WTC11 (cell line): ENCODE measurements around the gene AGAP1. TPM values are rescaled to one million over a fixed set of nuclear protein-coding genes. Genes with fewer than 3 reads are reported as not detected.
A peak's percentile ranks its signal among the peaks of the same experiment; 100 is the strongest.

Experiments
- ATAC-seq: fragments of 200-7000 bp; cut with Tn5 transposase; 2 replicates; pipeline ENCODE4 v1.10.0; 2021; ENCODE audit warnings: mild to moderate bottlenecking, moderate library complexity
- CTCF ChIA-PET: fragments of 300-600 bp; sonication (Branson Sonifier 250); formaldehyde crosslinking; loops from one replicate; lab custom pipeline; 2021; ENCODE audit warnings: antibody characterized with exemption; lab: Charles Lee
- POLR2A ChIA-PET: fragments of 350-600 bp; sonication (Branson Sonifier 250); formaldehyde crosslinking; loops from one replicate; lab custom pipeline; 2021; ENCODE audit warnings: antibody characterized with exemption; lab: Charles Lee
- DNase-seq: peaks from one replicate; pipeline ENCODE4 v3.0.0; 2021; ENCODE audit warnings: low spot score
- H3K27ac Mint-ChIP-seq: 2 replicates; pipeline ENCODE4 v1.8.0; 2021; ENCODE audit warnings: mixed read lengths
- H3K27me3 Mint-ChIP-seq: 2 replicates; pipeline ENCODE4 v1.8.0; 2021; ENCODE audit warnings: low read depth, mild to moderate bottlenecking, moderate library complexity, mixed read lengths
- H3K36me3 Mint-ChIP-seq: 2 replicates; pipeline ENCODE4 v1.8.0; 2021; ENCODE audit warnings: mixed read lengths
- H3K4me1 Mint-ChIP-seq: 2 replicates; pipeline ENCODE4 v1.8.0; 2022; ENCODE audit warnings: mixed read lengths
- H3K4me3 Mint-ChIP-seq: 2 replicates; pipeline ENCODE4 v1.8.0; 2021; ENCODE audit warnings: mild to moderate bottlenecking, moderate library complexity, mixed read lengths
- H3K9me3 Mint-ChIP-seq: 2 replicates; pipeline ENCODE4 v1.8.0; 2021; ENCODE audit warnings: mixed read lengths
- ATF1 ChIP-seq: sonication (generic); formaldehyde crosslinking; IDR thresholded peaks from 2 replicates; pipeline ENCODE4 v1.8.1; 2023; ENCODE audit warnings: mild to moderate bottlenecking, moderate library complexity, missing genetic modification reagents
- ESRRA ChIP-seq: sonication (generic); formaldehyde crosslinking; IDR thresholded peaks from 2 replicates; pipeline ENCODE4 v1.8.1; 2022; ENCODE audit warnings: mild to moderate bottlenecking, missing genetic modification reagents, borderline replicate concordance
- ETV6 ChIP-seq: sonication (generic); formaldehyde crosslinking; IDR thresholded peaks from 2 replicates; pipeline ENCODE4 v1.8.1; 2022; ENCODE audit warnings: mild to moderate bottlenecking, missing genetic modification reagents
- FOXJ3 ChIP-seq: sonication (generic); formaldehyde crosslinking; IDR thresholded peaks from 2 replicates; pipeline ENCODE4 v1.9.0; 2021; ENCODE audit warnings: missing genetic modification reagents, mild to moderate bottlenecking, borderline replicate concordance
- GABPB1 ChIP-seq: sonication (generic); formaldehyde crosslinking; IDR thresholded peaks from 2 replicates; pipeline ENCODE4 v1.8.1; 2023; ENCODE audit warnings: mild to moderate bottlenecking, missing genetic modification reagents
- GRHL2 ChIP-seq: fragments of 250-450 bp; sonication (Bioruptor Pico); IDR thresholded peaks from 2 replicates; pipeline ENCODE4 v1.8.0; 2022; ENCODE audit warnings: mild to moderate bottlenecking, moderate library complexity; ENCODE audit not compliant: insufficient replicate concordance, severe bottlenecking
- JAZF1 ChIP-seq: fragments of 250-450 bp; sonication (Bioruptor Pico); IDR thresholded peaks from 2 replicates; pipeline ENCODE4 v1.9.0; 2021; ENCODE audit warnings: moderate library complexity, mild to moderate bottlenecking, inconsistent platforms
- JUN ChIP-seq: sonication (generic); formaldehyde crosslinking; IDR thresholded peaks from 2 replicates; pipeline ENCODE4 v1.8.0; 2023; ENCODE audit warnings: mild to moderate bottlenecking, missing genetic modification reagents
- KAT7 ChIP-seq: sonication (generic); formaldehyde crosslinking; IDR thresholded peaks from 2 replicates; pipeline ENCODE4 v1.8.1; 2023; ENCODE audit warnings: missing genetic modification reagents, mild to moderate bottlenecking, borderline replicate concordance
- MAX ChIP-seq: sonication (generic); formaldehyde crosslinking; IDR thresholded peaks from 2 replicates; pipeline ENCODE4 v1.8.0; 2022; ENCODE audit warnings: mild to moderate bottlenecking, missing genetic modification reagents
- MXD4 ChIP-seq: fragments of 250-450 bp; sonication (Bioruptor Pico); IDR thresholded peaks from 2 replicates; pipeline ENCODE4 v1.8.0; 2021; ENCODE audit warnings: mild to moderate bottlenecking, moderate library complexity, borderline replicate concordance
- MYBL2 ChIP-seq: sonication (generic); formaldehyde crosslinking; IDR thresholded peaks from 2 replicates; pipeline ENCODE4 v1.8.1; 2023; ENCODE audit warnings: mild to moderate bottlenecking, moderate library complexity, missing genetic modification reagents
- NFATC4 ChIP-seq: fragments of 250-450 bp; sonication (Bioruptor Pico); IDR thresholded peaks from 2 replicates; pipeline ENCODE4 v1.9.0; 2021; ENCODE audit warnings: mild to moderate bottlenecking
- NFE2L1 ChIP-seq: sonication (generic); formaldehyde crosslinking; IDR thresholded peaks from 2 replicates; pipeline ENCODE4 v1.8.1; 2023; ENCODE audit warnings: missing genetic modification reagents
- SP1 ChIP-seq: sonication (generic); formaldehyde crosslinking; conservative IDR thresholded peaks from 2 replicates; pipeline ENCODE4 v1.8.1; 2022; ENCODE audit warnings: missing genetic modification reagents
- TCF7 ChIP-seq: sonication (generic); formaldehyde crosslinking; IDR thresholded peaks from 2 replicates; pipeline ENCODE4 v1.8.0; 2022; ENCODE audit warnings: mild to moderate bottlenecking, low read depth, missing genetic modification reagents, moderate library complexity
- USF2 ChIP-seq: sonication (generic); formaldehyde crosslinking; IDR thresholded peaks from 2 replicates; pipeline ENCODE4 v1.8.1; 2023; ENCODE audit warnings: mild to moderate bottlenecking, missing genetic modification reagents, moderate library complexity
- ZNF396 ChIP-seq: fragments of 250-450 bp; sonication (Bioruptor Pico); IDR thresholded peaks from 2 replicates; pipeline ENCODE4 v1.8.0; 2021; ENCODE audit warnings: mild to moderate bottlenecking, moderate library complexity, borderline replicate concordance
- ZNF423 ChIP-seq: fragments of 250-450 bp; sonication (Bioruptor Pico); IDR thresholded peaks from 2 replicates; pipeline ENCODE4 v2.1.2; 2022; ENCODE audit warnings: mild to moderate bottlenecking, moderate library complexity
- total RNA-seq: library from RNA; stranded (reverse); gene quantifications from 3 replicates; pipeline ENCODE4 v1.2.3, GENCODE V29; 2021
- TF ChIP-seq, protein P1 (sequence below): sonication (generic); formaldehyde crosslinking; IDR thresholded peaks from 2 replicates; pipeline ENCODE4 v1.8.0; 2022; ENCODE audit warnings: missing genetic modification reagents
- TF ChIP-seq, protein P2 (sequence below): sonication (generic); formaldehyde crosslinking; IDR thresholded peaks from 2 replicates; pipeline ENCODE4 v1.8.0; 2023; ENCODE audit warnings: mild to moderate bottlenecking, missing genetic modification reagents
- TF ChIP-seq, protein P3 (sequence below): fragments of 250-450 bp; sonication (Bioruptor Pico); IDR thresholded peaks from 2 replicates; pipeline ENCODE4 v1.9.0; 2021; ENCODE audit warnings: mild to moderate bottlenecking, borderline replicate concordance
- TF ChIP-seq, protein P4 (sequence below): fragments of 250-450 bp; sonication (Bioruptor Pico); conservative IDR thresholded peaks from 2 replicates; pipeline ENCODE4 v1.9.0; 2021; ENCODE audit warnings: mild to moderate bottlenecking

The AGAP1 gene
- total RNA-seq, 1 experiment from 2014 or later, result 49.3 TPM

DNA sequence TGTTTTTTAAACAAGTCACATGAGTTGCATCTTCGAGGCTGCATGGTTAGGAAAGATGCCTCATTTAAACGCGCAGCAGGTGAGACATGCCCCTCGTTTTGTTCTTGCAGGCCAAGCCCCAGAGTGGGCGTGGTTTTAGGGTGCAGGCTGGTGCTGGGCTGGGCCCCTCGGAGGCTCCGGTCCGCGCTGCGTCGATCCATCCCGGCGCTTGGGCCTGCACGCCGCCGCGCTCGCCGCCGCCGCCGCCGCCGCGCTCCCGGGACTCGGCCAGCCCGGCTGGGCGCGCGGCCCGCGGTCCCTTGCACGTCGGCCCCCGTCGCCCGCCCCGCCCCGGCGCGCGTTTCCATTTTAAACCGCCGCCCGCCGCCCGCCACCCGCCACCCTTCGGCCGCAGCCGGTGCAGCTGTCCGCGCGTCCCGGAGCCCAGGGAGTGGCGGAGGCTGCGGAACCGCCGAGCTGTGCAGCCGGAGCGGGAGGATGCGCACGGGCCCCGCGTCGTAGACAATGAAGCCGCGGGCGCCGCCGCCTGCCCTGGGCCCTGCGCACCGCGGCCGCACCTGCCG, 175.5 kb downstream of the AGAP1 start:
- ATAC-seq (peak; percentile 80), DNase-seq (peak; percentile 90)
- ChIA-PET CTCF (interaction anchor here (1.7 to 2.9 kb wide), 3 partner anchors 26 to 77 kb away, joined by 5 to 22 read pairs (median 16); no protein-coding TSS in a partner anchor), POLR2A (no interaction called here)
- Mint-ChIP-seq H3K4me3 (peak overlapping the region; percentile 65), H3K9me3 (no peaks in the 10 kb centered on the region), H3K4me1 (peaks cover 68% of the 10 kb centered on the region), H3K36me3 (no peaks in the 10 kb centered on the region), H3K27me3 (peaks cover 14% of the 10 kb centered on the region), H3K27ac (peak overlapping the region; percentile 87; the same call in 1 of the 2 replicates)
- TF ChIP-seq NFE2L1 (CRISPR knock-in tag) (no peak), GABPB1 (no peak), ESRRA (CRISPR knock-in tag) (no peak), GRHL2 (CRISPR knock-in tag) (no peak), NFATC4 (no peak), TCF7 (CRISPR knock-in tag) (no peak), MAX (CRISPR knock-in tag) (peak; percentile 66; the same call in 1 of the 2 replicates), MXD4 (CRISPR knock-in tag) (no peak), FOXJ3 (CRISPR knock-in tag) (no peak), JUN (CRISPR knock-in tag) (0 out of 2 replicates have a peak, but pooled peaks have one; percentile 22), ZNF423 (CRISPR knock-in tag) (no peak), SP1 (CRISPR knock-in tag) (peak; percentile 87), JAZF1 (CRISPR knock-in tag) (no peak), ATF1 (CRISPR knock-in tag) (no peak), USF2 (CRISPR knock-in tag) (peak; percentile 32), KAT7 (CRISPR knock-in tag) (no peak), ZNF396 (CRISPR knock-in tag) (no peak), ETV6 (peak; percentile 75), MYBL2 (peak; percentile 64; the same call in 1 of the 2 replicates)
- TF ChIP-seq, protein P1, sequence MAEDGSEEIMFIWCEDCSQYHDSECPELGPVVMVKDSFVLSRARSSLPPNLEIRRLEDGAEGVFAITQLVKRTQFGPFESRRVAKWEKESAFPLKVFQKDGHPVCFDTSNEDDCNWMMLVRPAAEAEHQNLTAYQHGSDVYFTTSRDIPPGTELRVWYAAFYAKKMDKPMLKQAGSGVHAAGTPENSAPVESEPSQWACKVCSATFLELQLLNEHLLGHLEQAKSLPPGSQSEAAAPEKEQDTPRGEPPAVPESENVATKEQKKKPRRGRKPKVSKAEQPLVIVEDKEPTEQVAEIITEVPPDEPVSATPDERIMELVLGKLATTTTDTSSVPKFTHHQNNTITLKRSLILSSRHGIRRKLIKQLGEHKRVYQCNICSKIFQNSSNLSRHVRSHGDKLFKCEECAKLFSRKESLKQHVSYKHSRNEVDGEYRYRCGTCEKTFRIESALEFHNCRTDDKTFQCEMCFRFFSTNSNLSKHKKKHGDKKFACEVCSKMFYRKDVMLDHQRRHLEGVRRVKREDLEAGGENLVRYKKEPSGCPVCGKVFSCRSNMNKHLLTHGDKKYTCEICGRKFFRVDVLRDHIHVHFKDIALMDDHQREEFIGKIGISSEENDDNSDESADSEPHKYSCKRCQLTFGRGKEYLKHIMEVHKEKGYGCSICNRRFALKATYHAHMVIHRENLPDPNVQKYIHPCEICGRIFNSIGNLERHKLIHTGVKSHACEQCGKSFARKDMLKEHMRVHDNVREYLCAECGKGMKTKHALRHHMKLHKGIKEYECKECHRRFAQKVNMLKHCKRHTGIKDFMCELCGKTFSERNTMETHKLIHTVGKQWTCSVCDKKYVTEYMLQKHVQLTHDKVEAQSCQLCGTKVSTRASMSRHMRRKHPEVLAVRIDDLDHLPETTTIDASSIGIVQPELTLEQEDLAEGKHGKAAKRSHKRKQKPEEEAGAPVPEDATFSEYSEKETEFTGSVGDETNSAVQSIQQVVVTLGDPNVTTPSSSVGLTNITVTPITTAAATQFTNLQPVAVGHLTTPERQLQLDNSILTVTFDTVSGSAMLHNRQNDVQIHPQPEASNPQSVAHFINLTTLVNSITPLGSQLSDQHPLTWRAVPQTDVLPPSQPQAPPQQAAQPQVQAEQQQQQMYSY, result peak; percentile 98
- TF ChIP-seq, protein P2, sequence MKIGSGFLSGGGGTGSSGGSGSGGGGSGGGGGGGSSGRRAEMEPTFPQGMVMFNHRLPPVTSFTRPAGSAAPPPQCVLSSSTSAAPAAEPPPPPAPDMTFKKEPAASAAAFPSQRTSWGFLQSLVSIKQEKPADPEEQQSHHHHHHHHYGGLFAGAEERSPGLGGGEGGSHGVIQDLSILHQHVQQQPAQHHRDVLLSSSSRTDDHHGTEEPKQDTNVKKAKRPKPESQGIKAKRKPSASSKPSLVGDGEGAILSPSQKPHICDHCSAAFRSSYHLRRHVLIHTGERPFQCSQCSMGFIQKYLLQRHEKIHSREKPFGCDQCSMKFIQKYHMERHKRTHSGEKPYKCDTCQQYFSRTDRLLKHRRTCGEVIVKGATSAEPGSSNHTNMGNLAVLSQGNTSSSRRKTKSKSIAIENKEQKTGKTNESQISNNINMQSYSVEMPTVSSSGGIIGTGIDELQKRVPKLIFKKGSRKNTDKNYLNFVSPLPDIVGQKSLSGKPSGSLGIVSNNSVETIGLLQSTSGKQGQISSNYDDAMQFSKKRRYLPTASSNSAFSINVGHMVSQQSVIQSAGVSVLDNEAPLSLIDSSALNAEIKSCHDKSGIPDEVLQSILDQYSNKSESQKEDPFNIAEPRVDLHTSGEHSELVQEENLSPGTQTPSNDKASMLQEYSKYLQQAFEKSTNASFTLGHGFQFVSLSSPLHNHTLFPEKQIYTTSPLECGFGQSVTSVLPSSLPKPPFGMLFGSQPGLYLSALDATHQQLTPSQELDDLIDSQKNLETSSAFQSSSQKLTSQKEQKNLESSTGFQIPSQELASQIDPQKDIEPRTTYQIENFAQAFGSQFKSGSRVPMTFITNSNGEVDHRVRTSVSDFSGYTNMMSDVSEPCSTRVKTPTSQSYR (CRISPR knock-in tag), result no peak
- TF ChIP-seq, protein P3, sequence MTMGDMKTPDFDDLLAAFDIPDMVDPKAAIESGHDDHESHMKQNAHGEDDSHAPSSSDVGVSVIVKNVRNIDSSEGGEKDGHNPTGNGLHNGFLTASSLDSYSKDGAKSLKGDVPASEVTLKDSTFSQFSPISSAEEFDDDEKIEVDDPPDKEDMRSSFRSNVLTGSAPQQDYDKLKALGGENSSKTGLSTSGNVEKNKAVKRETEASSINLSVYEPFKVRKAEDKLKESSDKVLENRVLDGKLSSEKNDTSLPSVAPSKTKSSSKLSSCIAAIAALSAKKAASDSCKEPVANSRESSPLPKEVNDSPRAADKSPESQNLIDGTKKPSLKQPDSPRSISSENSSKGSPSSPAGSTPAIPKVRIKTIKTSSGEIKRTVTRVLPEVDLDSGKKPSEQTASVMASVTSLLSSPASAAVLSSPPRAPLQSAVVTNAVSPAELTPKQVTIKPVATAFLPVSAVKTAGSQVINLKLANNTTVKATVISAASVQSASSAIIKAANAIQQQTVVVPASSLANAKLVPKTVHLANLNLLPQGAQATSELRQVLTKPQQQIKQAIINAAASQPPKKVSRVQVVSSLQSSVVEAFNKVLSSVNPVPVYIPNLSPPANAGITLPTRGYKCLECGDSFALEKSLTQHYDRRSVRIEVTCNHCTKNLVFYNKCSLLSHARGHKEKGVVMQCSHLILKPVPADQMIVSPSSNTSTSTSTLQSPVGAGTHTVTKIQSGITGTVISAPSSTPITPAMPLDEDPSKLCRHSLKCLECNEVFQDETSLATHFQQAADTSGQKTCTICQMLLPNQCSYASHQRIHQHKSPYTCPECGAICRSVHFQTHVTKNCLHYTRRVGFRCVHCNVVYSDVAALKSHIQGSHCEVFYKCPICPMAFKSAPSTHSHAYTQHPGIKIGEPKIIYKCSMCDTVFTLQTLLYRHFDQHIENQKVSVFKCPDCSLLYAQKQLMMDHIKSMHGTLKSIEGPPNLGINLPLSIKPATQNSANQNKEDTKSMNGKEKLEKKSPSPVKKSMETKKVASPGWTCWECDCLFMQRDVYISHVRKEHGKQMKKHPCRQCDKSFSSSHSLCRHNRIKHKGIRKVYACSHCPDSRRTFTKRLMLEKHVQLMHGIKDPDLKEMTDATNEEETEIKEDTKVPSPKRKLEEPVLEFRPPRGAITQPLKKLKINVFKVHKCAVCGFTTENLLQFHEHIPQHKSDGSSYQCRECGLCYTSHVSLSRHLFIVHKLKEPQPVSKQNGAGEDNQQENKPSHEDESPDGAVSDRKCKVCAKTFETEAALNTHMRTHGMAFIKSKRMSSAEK (CRISPR knock-in tag), result no peak
- TF ChIP-seq, protein P4, sequence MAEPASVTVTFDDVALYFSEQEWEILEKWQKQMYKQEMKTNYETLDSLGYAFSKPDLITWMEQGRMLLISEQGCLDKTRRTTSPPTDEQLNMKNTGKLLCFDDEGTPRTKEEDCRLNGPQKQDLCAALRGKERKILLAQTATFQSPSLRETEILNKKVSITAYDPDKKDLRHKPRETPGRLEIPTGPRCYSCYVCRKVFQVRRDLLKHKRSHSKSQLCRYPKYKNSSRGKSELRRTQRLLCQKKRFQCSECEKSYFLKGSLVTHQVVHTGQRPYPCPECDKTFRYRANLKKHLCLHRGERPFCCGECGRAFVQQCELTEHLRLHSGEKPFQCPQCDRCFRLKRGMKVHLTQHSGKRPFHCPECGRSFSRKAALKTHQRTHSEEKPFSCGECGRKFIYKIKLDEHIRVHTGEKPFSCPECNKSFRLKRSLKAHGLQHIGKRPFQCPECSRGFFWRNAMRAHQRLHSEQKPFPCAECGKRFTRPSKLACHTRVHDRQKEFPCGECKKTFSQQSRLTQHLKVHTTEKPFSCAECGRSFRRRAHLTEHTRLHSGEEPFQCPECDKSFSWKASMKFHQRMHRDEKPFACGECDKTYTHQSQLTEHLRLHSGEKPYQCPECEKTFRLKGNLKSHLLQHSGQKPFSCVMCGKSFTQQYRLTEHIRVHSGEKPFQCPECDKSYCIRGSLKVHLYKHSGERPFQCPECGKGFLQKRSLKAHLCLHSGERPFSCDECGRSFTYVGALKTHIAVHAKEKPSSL, result no peak
